Natural killer cell (primary cell): ENCODE results near the gene ZNF22. TPM values are rescaled to one million over a fixed set of nuclear protein-coding genes. Genes with fewer than 3 reads are reported as not detected.

Source experiments
- ATAC-seq, 3 donors: fragments of 150-1000 bp in 2 of 3; fragments of 200-7000 bp in 1 of 3; cut with Tn5 transposase; 1 replicate in 1 of 3; 2 replicates in 2 of 3; pipeline ENCODE4 v1.10.0; 2021; ENCODE audit warnings: mild to moderate bottlenecking in 2 of 3, moderate library complexity in 2 of 3
- DNase-seq, 2 donors: peaks; one replicate each; pipeline versions ENCODE4 v3.0.0 to v3.0.0-alpha.2; 2013 to 2021; ENCODE audit warnings: mixed read lengths in 1 of 2
- H3K27ac ChIP-seq: one replicate; pipeline ENCODE4 v1.5.1; 2013; ENCODE audit warnings: mild to moderate bottlenecking, low read length
- H3K27me3 ChIP-seq: one replicate; pipeline ENCODE4 v1.6.1; 2013; ENCODE audit warnings: low read length; ENCODE audit not compliant: control insufficient read depth, insufficient read depth
- H3K36me3 ChIP-seq: one replicate; pipeline ENCODE4 v1.6.1; 2013; ENCODE audit warnings: low read length; ENCODE audit not compliant: control insufficient read depth, insufficient read depth
- H3K4me1 ChIP-seq: one replicate; pipeline ENCODE4 v1.6.1; 2013; ENCODE audit warnings: low read length; ENCODE audit not compliant: control insufficient read depth, insufficient read depth
- H3K4me3 ChIP-seq: one replicate; pipeline ENCODE4 v1.5.1; 2013; ENCODE audit warnings: low read length
- H3K9me3 ChIP-seq: one replicate; pipeline ENCODE4 v1.6.1; 2013; ENCODE audit warnings: low read length; ENCODE audit not compliant: control insufficient read depth, insufficient read depth
- H3K27ac Mint-ChIP-seq, 2 donors: one replicate each; pipeline ENCODE4 v1.8.0; 2022; ENCODE audit warnings: mild to moderate bottlenecking in 2 of 2, mixed read lengths in 2 of 2, moderate library complexity in 1 of 2
- H3K27me3 Mint-ChIP-seq, 2 donors: one replicate each; pipeline ENCODE4 v1.8.0; 2022; ENCODE audit warnings: low read depth in 2 of 2, mixed read lengths in 2 of 2
- H3K36me3 Mint-ChIP-seq: one replicate; pipeline ENCODE4 v1.8.0; 2022; ENCODE audit warnings: mixed read lengths
- H3K4me1 Mint-ChIP-seq, 2 donors: one replicate each; pipeline ENCODE4 v1.8.0; 2022; ENCODE audit warnings: mixed read lengths in 2 of 2
- H3K4me3 Mint-ChIP-seq: one replicate; pipeline ENCODE4 v1.8.0; 2022; ENCODE audit warnings: mild to moderate bottlenecking, moderate library complexity, mixed read lengths
- H3K9me3 Mint-ChIP-seq, 2 donors: one replicate each; pipeline ENCODE4 v1.8.0; 2022; ENCODE audit warnings: mixed read lengths in 2 of 2
- CTCF ChIP-seq: fragments of 200-600 bp; IDR thresholded peaks from one replicate; pipeline ENCODE4 v1.8.0; 2022; ENCODE audit warnings: antibody characterized with exemption
- WGBS: methylation state at CpG from one replicate; pipeline ENCODE4 v1.1.7; 2013; ENCODE audit warnings: missing lambda C conversion rate; ENCODE audit not compliant: insufficient coverage; 5-methylcytosine and 5-hydroxymethylcytosine counted together
- intact Hi-C: fragments of 100-400 bp; cut with micrococcal nuclease; formaldehyde crosslinking; loops from one replicate; pipeline ENCODE4 v1.14.2; 2022
- total RNA-seq, 4 donors: library from RNA; stranded (reverse); fragments of 120-200 nt in 1 of 4; gene quantifications; one replicate each; pipeline versions ENCODE4 v1.2.3 to v1.2.4, GENCODE V29; 2013 to 2022

ZNF22 gene
- total RNA-seq, 3 donors from 2014 or later (not counting 1 experiment from before 2014, with no cell fraction given): 24.2 to 31.8 (median 25.0) TPM

- H3K27ac ChIP-seq: no peak overlapping the region
- H3K9me3 ChIP-seq: no peaks in the 10 kb centered on the region
- no peak overlapping the region for H3K4me3 Mint-ChIP-seq
- peaks cover 2 to 12% of the 10 kb centered on the region in 2 donors for H3K9me3 Mint-ChIP-seq
- intact Hi-C loops: no loop called here
- H3K4me1 Mint-ChIP-seq: peaks cover 0 to 6% of the 10 kb centered on the region in 2 donors
- ATAC-seq (no peak), DNase-seq (no peak)
- no peaks in the 10 kb centered on the region for H3K36me3 ChIP-seq
- H3K4me1 ChIP-seq: no peaks in the 10 kb centered on the region
- TF ChIP-seq CTCF: no peak
- H3K27me3 ChIP-seq: no peaks in the 10 kb centered on the region
- no peak overlapping the region for H3K4me3 ChIP-seq
- H3K27me3 Mint-ChIP-seq: no peaks in the 10 kb centered on the region
- no peak overlapping the region for H3K27ac Mint-ChIP-seq
- peaks cover 7% of the 10 kb centered on the region for H3K36me3 Mint-ChIP-seq
- 75% methylated on average over 1 of the region's 2 CpGs for WGBS
Observed at GRCh38 chr10:45023426-45023825, 22.7 kb downstream of the ZNF22 start.

GRCh38 chr10:45034301-45034700 is 33.6 kb downstream of the ZNF22 start:
- peaks cover 18% of the 10 kb centered on the region for H3K36me3 Mint-ChIP-seq
- Histone ChIP-seq H3K9me3 (peaks cover 11% of the 10 kb centered on the region), H3K27ac (no peak overlapping the region), H3K4me3 (no peak overlapping the region), H3K36me3 (no peaks in the 10 kb centered on the region), H3K4me1 (peaks cover 7% of the 10 kb centered on the region), H3K27me3 (no peaks in the 10 kb centered on the region)
- H3K27me3 Mint-ChIP-seq: peaks cover 0 to 4% of the 10 kb centered on the region in 2 donors
- DNase-seq: no peak
- no peak for TF ChIP-seq CTCF
- peaks cover 0 to 8% of the 10 kb centered on the region in 2 donors for H3K4me1 Mint-ChIP-seq
- ATAC-seq: no peak
- intact Hi-C loops: no loop called here
- H3K4me3 Mint-ChIP-seq: no peak overlapping the region
- peaks cover 8 to 18% of the 10 kb centered on the region in 2 donors for H3K9me3 Mint-ChIP-seq
- no peak overlapping the region for H3K27ac Mint-ChIP-seq

GRCh38 chr10:45035673-45036072 is 35.0 kb downstream of the ZNF22 start:
- TF ChIP-seq CTCF: no peak
- H3K9me3 ChIP-seq: peaks cover 11% of the 10 kb centered on the region
- no peaks in the 10 kb centered on the region for H3K27me3 ChIP-seq
- H3K27ac ChIP-seq: no peak overlapping the region
- H3K27ac Mint-ChIP-seq: no peak overlapping the region
- H3K36me3 ChIP-seq: no peaks in the 10 kb centered on the region
- ATAC-seq (peak in 1 of 3 donors; percentile 49), DNase-seq (no peak)
- H3K4me3 ChIP-seq: no peak overlapping the region
- no peak overlapping the region for H3K4me3 Mint-ChIP-seq
- H3K9me3 Mint-ChIP-seq: peaks cover 4 to 8% of the 10 kb centered on the region in 2 donors
- peaks cover 7% of the 10 kb centered on the region for H3K4me1 ChIP-seq
- H3K4me1 Mint-ChIP-seq: peaks cover 6 to 10% of the 10 kb centered on the region in 2 donors
- H3K27me3 Mint-ChIP-seq: peaks cover 0 to 4% of the 10 kb centered on the region in 2 donors
- peaks cover 11% of the 10 kb centered on the region for H3K36me3 Mint-ChIP-seq
- intact Hi-C loops: no loop called here

- Histone ChIP-seq H3K36me3 (no peaks in the 10 kb centered on the region), H3K27me3 (no peaks in the 10 kb centered on the region), H3K4me3 (no peak overlapping the region), H3K9me3 (no peaks in the 10 kb centered on the region), H3K4me1 (peaks cover 5% of the 10 kb centered on the region), H3K27ac (no peak overlapping the region)
- Mint-ChIP-seq H3K9me3 (no peaks in the 10 kb centered on the region), H3K27me3 (no peaks in the 10 kb centered on the region), H3K27ac (peak overlapping the region; percentile 32 to 73), H3K4me3 (no peak overlapping the region), H3K4me1 (peaks cover 10 to 12% of the 10 kb centered on the region in 2 donors), H3K36me3 (no peaks in the 10 kb centered on the region)
- DNase-seq (no peak), ATAC-seq (no peak)
- TF ChIP-seq CTCF: no peak
- intact Hi-C loops: no loop called here
Observed at GRCh38 chr10:45040921-45041542, 40.3 kb downstream of the ZNF22 start.
